Measurements from ENCODE around the gene RFLNA. TPM values are rescaled to one million over a fixed set of nuclear protein-coding genes. Genes with fewer than 3 reads are reported as not detected.

RFLNA gene
- total and polyA plus RNA-seq, 2 of the 4 experiments (the other 2 are of a cell fraction): not detected

DNA sequence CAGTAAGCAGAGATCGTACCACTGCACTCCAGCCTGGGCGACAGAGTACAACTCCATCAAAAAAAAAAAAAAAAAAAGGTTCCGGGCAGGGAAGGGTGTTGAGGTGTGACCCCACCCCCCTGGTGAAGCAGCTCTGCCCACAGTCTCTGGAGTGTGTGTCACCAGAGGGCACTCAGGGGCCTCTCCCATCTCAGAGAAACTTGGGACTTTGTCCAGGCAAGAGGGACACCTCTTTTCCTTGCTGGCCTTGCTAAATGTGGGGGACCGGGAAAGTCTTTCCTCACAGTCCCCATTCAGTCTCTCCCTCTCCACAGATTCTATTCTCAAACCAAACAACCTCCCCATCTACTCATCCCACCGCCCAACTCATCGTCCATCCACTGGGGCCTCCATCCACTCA is 43.6 kb downstream of the RFLNA start:
- H3K23ac ChIP-seq (ENCODE audit: low read depth, low read length): no peak overlapping the region
- H4K8ac ChIP-seq (ENCODE audit: low read depth in 2 of 2, low read length in 2 of 2): no peak overlapping the region
- H2AK5ac ChIP-seq (ENCODE audit: low read depth, low read length): no peak overlapping the region
- no peak overlapping the region for H3K27ac ChIP-seq (ENCODE audit: insufficient read depth, low read length)
- no peak overlapping the region for H4K91ac ChIP-seq (ENCODE audit: insufficient read depth, low read depth, low read length)
- WGBS, 2 experiments (ENCODE audit: extremely low coverage in 2 of 2, insufficient read length in 1 of 2): 75 to 100% methylated on average over 2 of the region's 6 CpGs
- H2BK120ac ChIP-seq (ENCODE audit: low read depth, low read length): no peak overlapping the region
- H3K4me1 ChIP-seq (ENCODE audit: control insufficient read depth, insufficient read depth, low read length): no peaks in the 10 kb centered on the region
- H3K4me2 ChIP-seq (ENCODE audit: low read depth, low read length): no peak overlapping the region
- POLR2A ChIA-PET (ENCODE audit: unreplicated experiment): no interaction called here
- no peak overlapping the region for H2BK15ac ChIP-seq (ENCODE audit: low read depth, low read length)
- peaks cover 2% of the 10 kb centered on the region; the same call in 1 of the 2 replicates for H3K9me1 ChIP-seq (ENCODE audit: insufficient read depth, low read length)
- H3K79me1 ChIP-seq (ENCODE audit: low read depth in 1 of 2, low read length in 2 of 2): peaks cover 28 to 30% of the 10 kb centered on the region in 2 experiments
- H3K9me3 ChIP-seq (ENCODE audit: control insufficient read depth, insufficient read depth, low read length): no peaks in the 10 kb centered on the region
- no peak overlapping the region for H3K4me3 ChIP-seq (ENCODE audit: insufficient read depth, low read depth, low read length)
- in situ Hi-C loops (cut with MboI; ENCODE audit: low sequenced_read_pairs) (no loop called here), intact Hi-C loops (cut with micrococcal nuclease) (no loop called here), dilution Hi-C loops (cut with HindIII; ENCODE audit: low sequenced_read_pairs, unreplicated experiment) (no loop called here)
- ATAC-seq (ENCODE audit: low read depth) (no peak), DNase-seq (no peak)
- no peak overlapping the region for H3K14ac ChIP-seq (replicated peaks; ENCODE audit: low read depth, low read length)
- no peak overlapping the region for H2BK20ac ChIP-seq (ENCODE audit: low read depth, low read length)
- H3K56ac ChIP-seq (ENCODE audit: extremely low read depth, insufficient read depth, low read length): no peak overlapping the region
- no peak overlapping the region for H2AFZ ChIP-seq (replicated peaks; ENCODE audit: low read length, poor library complexity)
- CTCF ChIA-PET: interaction anchor here (0.5 kb wide), 1 partner anchor 426 kb away, joined by 3 read pairs; no protein-coding TSS in a partner anchor
- no peak for TF ChIP-seq BHLHE40 (IDR thresholded peaks at IDR 0.05; ENCODE audit: low read depth, low read length)
- no peak overlapping the region for H2BK5ac ChIP-seq (ENCODE audit: low read depth, low read length, poor library complexity, severe bottlenecking)
- peaks cover 75% of the 10 kb centered on the region for H3K36me3 ChIP-seq (ENCODE audit: control insufficient read depth, insufficient read depth, low read length)
- peaks cover 4% of the 10 kb centered on the region for H4K20me1 ChIP-seq (ENCODE audit: insufficient read depth, low read length)
- no peak overlapping the region for H4K5ac ChIP-seq (ENCODE audit: low read depth, low read length)
- no peak overlapping the region for H3K9ac ChIP-seq (ENCODE audit: low read depth, low read length)
- H3K18ac ChIP-seq (ENCODE audit: low read depth, low read length): no peak overlapping the region
- BruUV-seq (replicated peaks): no TSS peak
- H3K27me3 ChIP-seq (ENCODE audit: control insufficient read depth, insufficient read depth, low read length): no peaks in the 10 kb centered on the region
- H3K4ac ChIP-seq (ENCODE audit: low read depth, low read length): no peak overlapping the region
- no peak overlapping the region for H2AK9ac ChIP-seq (replicated peaks; ENCODE audit: low read depth, low read length, poor library complexity)

All from IMR-90 (cell line).